ENCODE results near the gene GGA3.

DNA sequence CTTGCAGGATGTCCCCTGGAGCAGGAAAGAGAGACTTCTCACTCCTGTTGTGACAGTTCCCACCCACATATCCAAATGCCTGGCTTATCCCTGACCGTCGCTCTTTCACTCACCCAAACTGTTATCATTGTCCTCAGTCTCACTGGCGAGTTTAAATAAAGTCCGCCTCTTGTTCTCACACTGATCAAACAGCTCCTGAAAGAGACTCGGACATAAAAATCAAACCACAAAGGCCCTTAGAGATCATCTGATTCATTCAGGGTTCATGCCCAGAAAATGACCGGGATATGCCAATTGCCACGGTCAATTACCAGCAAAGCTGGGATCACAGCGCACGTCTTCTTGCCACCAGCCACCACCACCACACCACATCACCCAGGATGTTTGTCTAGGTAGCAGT, 19.9 kb downstream of the GGA3 start:
- TF ChIP-seq, protein P1, sequence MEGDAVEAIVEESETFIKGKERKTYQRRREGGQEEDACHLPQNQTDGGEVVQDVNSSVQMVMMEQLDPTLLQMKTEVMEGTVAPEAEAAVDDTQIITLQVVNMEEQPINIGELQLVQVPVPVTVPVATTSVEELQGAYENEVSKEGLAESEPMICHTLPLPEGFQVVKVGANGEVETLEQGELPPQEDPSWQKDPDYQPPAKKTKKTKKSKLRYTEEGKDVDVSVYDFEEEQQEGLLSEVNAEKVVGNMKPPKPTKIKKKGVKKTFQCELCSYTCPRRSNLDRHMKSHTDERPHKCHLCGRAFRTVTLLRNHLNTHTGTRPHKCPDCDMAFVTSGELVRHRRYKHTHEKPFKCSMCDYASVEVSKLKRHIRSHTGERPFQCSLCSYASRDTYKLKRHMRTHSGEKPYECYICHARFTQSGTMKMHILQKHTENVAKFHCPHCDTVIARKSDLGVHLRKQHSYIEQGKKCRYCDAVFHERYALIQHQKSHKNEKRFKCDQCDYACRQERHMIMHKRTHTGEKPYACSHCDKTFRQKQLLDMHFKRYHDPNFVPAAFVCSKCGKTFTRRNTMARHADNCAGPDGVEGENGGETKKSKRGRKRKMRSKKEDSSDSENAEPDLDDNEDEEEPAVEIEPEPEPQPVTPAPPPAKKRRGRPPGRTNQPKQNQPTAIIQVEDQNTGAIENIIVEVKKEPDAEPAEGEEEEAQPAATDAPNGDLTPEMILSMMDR (IDR thresholded peaks at IDR 0.05 in 2 of 3, conservative IDR thresholded peaks at IDR 0.05 in 1 of 3; ENCODE audit: borderline replicate concordance in 1 of 3, insufficient read depth in 1 of 3, low read depth in 2 of 3, low read length in 2 of 3), result no peak
- no peak for TF ChIP-seq SRF (IDR thresholded peaks at IDR 0.05; ENCODE audit: low read depth)
- TF ChIP-seq POLR2A (IDR thresholded peaks at IDR 0.05; ENCODE audit: borderline replicate concordance, extremely low read depth, insufficient read depth, insufficient read length), result no peak
- TF ChIP-seq POLR2AphosphoS5 (IDR thresholded peaks at IDR 0.05; ENCODE audit: low read depth, low read length), result no peak
- TF ChIP-seq RAD21 (IDR thresholded peaks at IDR 0.05; ENCODE audit: low read depth), result no peak
- TF ChIP-seq, protein P2, sequence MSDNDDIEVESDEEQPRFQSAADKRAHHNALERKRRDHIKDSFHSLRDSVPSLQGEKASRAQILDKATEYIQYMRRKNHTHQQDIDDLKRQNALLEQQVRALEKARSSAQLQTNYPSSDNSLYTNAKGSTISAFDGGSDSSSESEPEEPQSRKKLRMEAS (IDR thresholded peaks at IDR 0.05), result no peak
- no peak for TF ChIP-seq SIN3A (IDR thresholded peaks at IDR 0.05; ENCODE audit: low read depth)
- TF ChIP-seq EZH2phosphoT487 (IDR thresholded peaks at IDR 0.05; ENCODE audit: borderline replicate concordance), result no peak
- TF ChIP-seq CEBPB (IDR thresholded peaks at IDR 0.05; ENCODE audit: low read depth), result no peak
- TF ChIP-seq ZNF274 (IDR thresholded peaks at IDR 0.05; ENCODE audit: low read depth, low read length), result no peak
